Measurements from ENCODE around the gene FGFR2. TPM values are rescaled to one million over a fixed set of nuclear protein-coding genes. Genes with fewer than 3 reads are reported as not detected.

The FGFR2 gene
- total and polyA plus RNA-seq, 2 of the 4 experiments (the other 2 are of a cell fraction) = not detected

DNA sequence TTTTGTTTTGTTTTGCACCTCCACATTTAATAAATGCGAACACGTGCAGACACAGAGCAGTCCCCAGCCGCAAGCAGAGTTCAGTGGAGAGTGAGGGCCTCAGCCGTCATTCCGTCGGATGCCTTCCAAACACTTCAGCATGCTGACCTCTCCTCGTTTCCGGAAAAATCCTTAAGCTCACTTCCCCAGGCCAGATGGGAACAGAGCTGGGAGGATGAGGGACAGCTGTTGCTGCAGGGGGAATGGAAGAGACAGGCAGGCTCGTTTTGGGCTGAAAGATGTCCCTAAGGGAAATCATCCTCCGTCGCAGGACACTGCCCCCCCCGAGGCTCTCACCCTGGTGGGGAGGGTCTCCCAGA, 17.2 kb upstream of the FGFR2 start:
- H3K4me1 ChIP-seq (ENCODE audit: control insufficient read depth, insufficient read depth, low read length) = no peaks in the 10 kb centered on the region
- no peak overlapping the region for H3K4ac ChIP-seq (ENCODE audit: low read depth, low read length)
- H4K8ac ChIP-seq (ENCODE audit: low read depth in 2 of 2, low read length in 2 of 2) = no peak overlapping the region
- no peaks in the 10 kb centered on the region for H3K27me3 ChIP-seq (ENCODE audit: control insufficient read depth, insufficient read depth, low read length)
- ChIA-PET POLR2A (ENCODE audit: unreplicated experiment) (no interaction called here), CTCF (no interaction called here)
- no peak overlapping the region for H3K4me3 ChIP-seq (ENCODE audit: insufficient read depth, low read depth, low read length)
- intact Hi-C loops (cut with micrococcal nuclease) = no loop called here
- no peak overlapping the region for H2BK120ac ChIP-seq (ENCODE audit: low read depth, low read length)
- H2AK9ac ChIP-seq (replicated peaks; ENCODE audit: low read depth, low read length, poor library complexity) = no peak overlapping the region
- in situ Hi-C loops (cut with MboI; ENCODE audit: low sequenced_read_pairs) = no loop called here
- H4K20me1 ChIP-seq (ENCODE audit: insufficient read depth, low read length) = no peaks in the 10 kb centered on the region
- no peak overlapping the region for H2BK20ac ChIP-seq (ENCODE audit: low read depth, low read length)
- H2BK5ac ChIP-seq (ENCODE audit: low read depth, low read length, poor library complexity, severe bottlenecking) = no peak overlapping the region
- H2AK5ac ChIP-seq (ENCODE audit: low read depth, low read length) = no peak overlapping the region
- H3K79me1 ChIP-seq (ENCODE audit: low read depth in 1 of 2, low read length in 2 of 2) = no peaks in the 10 kb centered on the region
- H2AFZ ChIP-seq (replicated peaks; ENCODE audit: low read length, poor library complexity) = no peak overlapping the region
- no peaks in the 10 kb centered on the region for H3K9me1 ChIP-seq (ENCODE audit: insufficient read depth, low read length)
- dilution Hi-C loops (cut with HindIII; ENCODE audit: low sequenced_read_pairs, unreplicated experiment) = no loop called here
- no peak overlapping the region for H3K14ac ChIP-seq (replicated peaks; ENCODE audit: low read depth, low read length)
- H3K9ac ChIP-seq (ENCODE audit: low read depth, low read length) = no peak overlapping the region
- BruUV-seq (replicated peaks) = no TSS peak
- no peak overlapping the region for H3K56ac ChIP-seq (ENCODE audit: extremely low read depth, insufficient read depth, low read length)
- DNase-seq = no peak
- no CpG with 5 or more reads among the region's 12 CpGs for WGBS, 2 experiments (ENCODE audit: extremely low coverage in 2 of 2, insufficient read length in 1 of 2)
- H3K18ac ChIP-seq (ENCODE audit: low read depth, low read length) = no peak overlapping the region
- H3K9me3 ChIP-seq (ENCODE audit: control insufficient read depth, insufficient read depth, low read length) = peaks cover 29% of the 10 kb centered on the region; the same call in 1 of the 2 replicates
- H3K4me2 ChIP-seq (ENCODE audit: low read depth, low read length) = no peak overlapping the region
- H4K5ac ChIP-seq (ENCODE audit: low read depth, low read length) = no peak overlapping the region
- ATAC-seq (ENCODE audit: low read depth) = no peak
- TF ChIP-seq RCOR1 (IDR thresholded peaks at IDR 0.05; ENCODE audit: insufficient replicate concordance, low read length) (no peak), FOS (IDR thresholded peaks at IDR 0.05; ENCODE audit: low read depth, low read length) (no peak), MAZ (IDR thresholded peaks at IDR 0.05; ENCODE audit: borderline replicate concordance, low read depth, low read length) (no peak), POLR2A (IDR thresholded peaks at IDR 0.05; ENCODE audit: low read depth, low read length) (no peak), SMC3 (IDR thresholded peaks at IDR 0.05; ENCODE audit: low read depth, low read length) (no peak), BHLHE40 (IDR thresholded peaks at IDR 0.05; ENCODE audit: low read depth, low read length) (no peak), RAD21 (IDR thresholded peaks at IDR 0.05; ENCODE audit: low read length) (no peak), MXI1 (IDR thresholded peaks at IDR 0.05; ENCODE audit: borderline replicate concordance, low read depth, low read length) (no peak), CHD1 (IDR thresholded peaks at IDR 0.05; ENCODE audit: low read depth, low read length) (no peak), CEBPB (IDR thresholded peaks at IDR 0.05; ENCODE audit: low read depth, low read length) (no peak), RFX5 (IDR thresholded peaks at IDR 0.05; ENCODE audit: low read depth, low read length) (no peak), NFE2L2 (IDR thresholded peaks at IDR 0.05; ENCODE audit: low read depth, low read length) (no peak), USF2 (IDR thresholded peaks at IDR 0.05; ENCODE audit: low read depth, low read length) (no peak), MAFK (IDR thresholded peaks at IDR 0.05; ENCODE audit: low read depth, low read length) (no peak)
- TF ChIP-seq, protein P1, sequence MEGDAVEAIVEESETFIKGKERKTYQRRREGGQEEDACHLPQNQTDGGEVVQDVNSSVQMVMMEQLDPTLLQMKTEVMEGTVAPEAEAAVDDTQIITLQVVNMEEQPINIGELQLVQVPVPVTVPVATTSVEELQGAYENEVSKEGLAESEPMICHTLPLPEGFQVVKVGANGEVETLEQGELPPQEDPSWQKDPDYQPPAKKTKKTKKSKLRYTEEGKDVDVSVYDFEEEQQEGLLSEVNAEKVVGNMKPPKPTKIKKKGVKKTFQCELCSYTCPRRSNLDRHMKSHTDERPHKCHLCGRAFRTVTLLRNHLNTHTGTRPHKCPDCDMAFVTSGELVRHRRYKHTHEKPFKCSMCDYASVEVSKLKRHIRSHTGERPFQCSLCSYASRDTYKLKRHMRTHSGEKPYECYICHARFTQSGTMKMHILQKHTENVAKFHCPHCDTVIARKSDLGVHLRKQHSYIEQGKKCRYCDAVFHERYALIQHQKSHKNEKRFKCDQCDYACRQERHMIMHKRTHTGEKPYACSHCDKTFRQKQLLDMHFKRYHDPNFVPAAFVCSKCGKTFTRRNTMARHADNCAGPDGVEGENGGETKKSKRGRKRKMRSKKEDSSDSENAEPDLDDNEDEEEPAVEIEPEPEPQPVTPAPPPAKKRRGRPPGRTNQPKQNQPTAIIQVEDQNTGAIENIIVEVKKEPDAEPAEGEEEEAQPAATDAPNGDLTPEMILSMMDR (conservative IDR thresholded peaks at IDR 0.05; ENCODE audit: low read depth, low read length) = no peak
- TF ChIP-seq, protein P2, sequence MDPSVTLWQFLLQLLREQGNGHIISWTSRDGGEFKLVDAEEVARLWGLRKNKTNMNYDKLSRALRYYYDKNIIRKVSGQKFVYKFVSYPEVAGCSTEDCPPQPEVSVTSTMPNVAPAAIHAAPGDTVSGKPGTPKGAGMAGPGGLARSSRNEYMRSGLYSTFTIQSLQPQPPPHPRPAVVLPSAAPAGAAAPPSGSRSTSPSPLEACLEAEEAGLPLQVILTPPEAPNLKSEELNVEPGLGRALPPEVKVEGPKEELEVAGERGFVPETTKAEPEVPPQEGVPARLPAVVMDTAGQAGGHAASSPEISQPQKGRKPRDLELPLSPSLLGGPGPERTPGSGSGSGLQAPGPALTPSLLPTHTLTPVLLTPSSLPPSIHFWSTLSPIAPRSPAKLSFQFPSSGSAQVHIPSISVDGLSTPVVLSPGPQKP (IDR thresholded peaks at IDR 0.05; ENCODE audit: borderline replicate concordance, low read depth, low read length) = no peak
- no peak overlapping the region for H3K23ac ChIP-seq (ENCODE audit: low read depth, low read length)
- H3K36me3 ChIP-seq (ENCODE audit: control insufficient read depth, insufficient read depth, low read length) = no peaks in the 10 kb centered on the region
- no peak overlapping the region for H2BK15ac ChIP-seq (ENCODE audit: low read depth, low read length)
- H3K27ac ChIP-seq (ENCODE audit: insufficient read depth, low read length) = no peak overlapping the region
- H4K91ac ChIP-seq (ENCODE audit: insufficient read depth, low read depth, low read length) = no peak overlapping the region

All from IMR-90 (cell line).